Myocyte (in vitro differentiated cells): Measurements from ENCODE around the gene PPIB. TPM values are rescaled to one million over a fixed set of nuclear protein-coding genes. Genes with fewer than 3 reads are reported as not detected.

Source experiments
- DNase-seq: peaks from one replicate; pipeline ENCODE4 v3.0.0-alpha.2; 2012; ENCODE audit warnings: low read depth
- total RNA-seq: library from RNA; depleted of rRNA; stranded (reverse); fragments of >200 nt; gene quantifications from 2 replicates; pipeline ENCODE4 v1.2.3, GENCODE V29; 2014

The PPIB gene
- total RNA-seq, 1 donor from 2014 or later = 241 TPM

DNA sequence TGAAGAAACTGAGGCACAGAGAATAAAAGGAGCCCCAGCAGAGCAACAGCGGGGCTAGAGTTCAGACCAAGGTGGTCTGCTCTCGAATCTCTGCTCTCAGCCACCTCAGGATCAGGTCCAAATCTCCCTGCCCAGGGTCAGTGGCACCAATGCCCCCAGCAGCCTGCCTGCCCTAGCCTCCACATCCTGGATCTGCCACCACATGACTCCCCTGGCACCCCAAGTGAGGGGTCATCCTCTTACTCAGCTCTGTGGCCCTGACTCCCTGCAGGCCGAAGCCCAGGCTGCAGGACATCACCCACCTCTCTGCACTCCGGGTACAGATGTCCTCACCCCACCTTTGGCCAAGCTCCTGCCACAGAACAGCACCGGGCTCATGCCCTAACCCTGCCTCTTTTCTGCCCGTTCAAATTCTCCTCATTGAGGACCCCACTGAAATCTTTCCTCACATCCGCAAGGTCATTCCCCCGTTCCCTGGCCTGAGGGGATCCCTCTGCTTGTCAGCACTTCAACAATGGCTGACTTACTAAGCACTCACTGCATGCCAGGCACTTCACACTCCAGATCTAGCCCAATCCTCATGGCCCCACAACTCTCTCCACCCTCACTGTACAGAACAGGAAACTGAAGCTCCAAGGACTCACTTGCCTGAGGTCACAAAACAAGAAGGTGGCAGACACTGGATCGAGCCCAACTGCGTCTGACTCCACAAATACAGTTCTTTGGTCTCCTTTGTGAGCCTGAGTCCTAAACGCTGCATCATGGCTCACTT lies 4.3 kb downstream of the PPIB start:
- no peak for DNase-seq

GRCh38 chr15:64157599-64158125 lies 5.2 kb downstream of the PPIB start:
- DNase-seq = no peak

DNA sequence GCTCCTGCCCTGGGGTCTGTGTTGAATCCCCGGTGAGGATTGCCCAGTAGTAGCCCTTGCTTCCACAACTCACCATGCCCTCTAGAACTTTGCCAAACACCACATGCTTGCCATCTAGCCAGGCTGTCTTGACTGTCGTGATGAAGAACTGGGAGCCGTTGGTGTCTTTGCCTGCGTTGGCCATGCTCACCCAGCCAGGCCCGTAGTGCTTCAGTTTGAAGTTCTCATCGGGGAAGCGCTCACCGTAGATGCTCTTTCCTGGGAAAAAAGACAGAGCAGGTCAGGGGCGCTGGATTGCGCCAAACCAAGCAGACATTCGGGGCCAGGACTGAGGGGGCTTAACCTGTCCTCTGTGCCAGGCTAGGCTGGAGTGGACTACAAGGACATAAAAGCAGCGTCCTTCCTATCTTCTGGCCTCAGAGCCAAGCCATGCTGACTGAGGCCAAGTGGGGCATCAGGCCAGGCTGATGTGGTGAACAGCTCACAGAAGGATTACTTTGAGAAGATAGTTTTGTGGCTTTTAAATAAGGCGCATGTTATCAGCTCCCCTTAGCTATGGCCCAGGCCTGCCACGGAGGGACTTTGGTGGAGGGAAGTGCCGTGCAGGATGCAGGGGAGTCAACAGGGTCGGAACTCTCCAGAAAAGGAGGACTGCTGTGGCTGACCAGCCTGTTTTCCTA lies 6.0 kb downstream of the PPIB start:
- peak; percentile 38 for DNase-seq

- DNase-seq = no peak
Observed at GRCh38 chr15:64155802-64156651, 6.8 kb downstream of the PPIB start.

GRCh38 chr15:64153480-64154367 lies 9.1 kb downstream of the PPIB start:
- peak; percentile 87 for DNase-seq

DNA sequence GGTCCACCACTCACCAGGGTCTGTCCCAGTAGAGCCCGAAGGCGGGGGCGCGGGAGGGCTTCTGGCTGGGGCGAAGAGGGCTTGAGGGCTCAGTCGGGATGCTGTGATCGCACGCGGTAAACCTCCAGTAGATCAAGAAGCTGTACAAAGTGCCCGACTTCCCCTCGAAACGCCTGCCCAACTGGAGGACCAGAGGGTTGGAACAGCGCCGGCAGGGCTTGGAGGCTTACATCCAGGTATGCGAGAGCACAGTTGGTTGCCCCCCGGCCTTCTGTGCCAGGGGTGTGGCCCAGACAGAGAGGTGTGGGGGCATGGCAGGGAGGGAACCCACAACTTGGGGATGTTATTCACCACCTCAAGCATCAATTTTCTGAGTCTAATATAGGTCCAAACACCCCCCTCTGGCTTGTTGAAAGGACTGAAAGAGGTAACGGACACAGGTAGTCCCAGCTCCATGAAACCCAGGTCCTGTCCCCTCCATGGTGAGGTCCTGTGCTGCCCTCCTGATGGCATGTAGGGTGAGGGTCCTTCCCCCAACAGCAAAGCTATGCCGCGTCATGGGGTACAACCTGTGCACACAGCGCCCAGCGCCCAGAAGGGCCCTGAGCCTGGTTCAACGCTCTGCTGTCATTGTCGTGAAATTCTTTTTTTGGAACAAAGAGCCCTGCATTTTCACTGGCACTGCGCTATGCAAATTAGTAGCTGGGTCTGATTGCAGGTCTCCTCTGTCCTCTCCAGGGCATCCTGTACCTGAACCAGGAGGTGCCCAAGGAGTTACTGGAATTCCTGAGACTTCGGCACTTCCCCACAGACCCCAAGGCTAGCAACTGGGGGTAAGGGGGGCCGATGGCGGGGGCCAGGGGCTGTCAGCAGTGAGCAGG lies 10.1 kb downstream of the PPIB start:
- no peak for DNase-seq

DNA sequence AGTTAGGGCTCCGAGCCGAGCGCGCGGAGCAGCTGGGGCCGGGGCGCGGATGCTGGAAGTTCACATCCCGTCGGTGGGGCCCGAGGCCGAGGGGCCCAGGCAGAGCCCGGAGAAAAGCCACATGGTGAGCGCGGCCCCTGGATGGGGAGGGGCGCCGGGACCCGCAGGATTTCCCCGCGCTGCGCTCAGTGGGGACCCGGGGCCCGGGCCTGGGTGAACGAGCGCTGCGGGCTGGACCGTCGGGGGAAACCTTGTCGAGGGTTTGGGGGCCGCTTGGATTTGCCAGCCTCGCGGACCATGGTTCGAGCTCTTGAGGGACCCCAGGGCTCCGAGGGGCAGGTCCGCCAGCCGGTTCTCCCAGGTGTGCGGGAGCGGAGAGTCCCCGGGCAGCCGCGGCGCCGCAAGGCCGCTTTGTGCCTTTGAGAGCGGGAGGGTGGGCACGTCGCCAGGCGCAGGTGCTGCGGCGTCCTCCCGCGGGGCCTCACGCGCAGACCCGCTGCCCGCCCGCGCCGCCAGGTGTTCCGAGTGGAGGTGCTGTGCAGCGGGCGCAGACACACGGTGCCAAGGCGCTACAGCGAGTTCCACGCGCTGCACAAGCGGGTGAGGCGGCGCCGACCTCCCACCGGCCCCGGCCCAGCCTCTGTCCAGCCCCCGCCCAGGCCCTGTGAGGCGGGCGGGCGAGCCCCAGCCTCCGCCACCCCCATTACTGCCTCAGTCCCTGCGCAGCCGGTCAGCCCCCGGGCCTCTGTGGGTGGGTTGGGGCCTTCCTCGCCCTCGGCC lies 10.9 kb downstream of the PPIB start, which contains the start of gene SNX22:
SNX22 (plus strand) TSS at position 5 of the 780 bp plus-strand sequence; CDS start at position 50, 45 bp downstream.
- no peak for DNase-seq

DNA sequence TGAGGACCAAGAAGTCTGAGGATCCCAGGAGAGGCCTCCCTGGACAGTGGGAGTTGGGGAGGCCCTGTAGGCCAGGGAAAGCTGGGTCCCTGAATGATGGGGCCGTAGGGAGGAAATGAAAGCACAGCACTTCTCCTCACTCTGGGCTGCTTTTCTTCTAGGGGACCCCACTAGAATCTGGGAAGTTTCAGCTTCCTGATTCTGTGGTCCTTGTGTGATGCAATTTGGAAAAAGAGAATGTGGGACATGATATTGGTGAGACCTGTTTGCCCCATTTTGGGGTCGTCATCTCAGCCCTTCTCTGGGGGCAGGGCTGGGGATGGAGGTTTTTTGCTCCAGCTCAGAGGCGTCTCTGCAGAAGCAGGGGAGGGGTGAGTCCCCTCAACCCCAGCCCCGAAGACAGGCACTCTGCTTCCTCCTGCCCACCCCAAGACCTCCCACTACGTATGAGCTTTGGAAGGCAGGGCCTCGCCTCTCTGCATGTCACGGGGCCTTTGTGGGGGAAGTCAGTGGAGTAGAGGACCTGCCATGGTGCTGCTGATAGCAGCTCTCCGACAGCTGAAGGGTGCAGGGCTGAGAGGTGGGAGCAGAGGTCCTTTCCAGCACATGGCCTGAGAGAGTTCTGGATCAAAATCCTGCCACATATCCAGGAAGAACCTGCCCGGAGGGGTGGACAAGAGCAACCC lies 12.8 kb downstream of the PPIB start:
- no peak for DNase-seq

GRCh38 chr15:64149424-64149823 lies 13.4 kb downstream of the PPIB start:
- no peak for DNase-seq

- no peak for DNase-seq
Observed at GRCh38 chr15:64148581-64148980, 14.2 kb downstream of the PPIB start.

- DNase-seq = no peak
Observed at GRCh38 chr15:64148168-64148567, 14.7 kb downstream of the PPIB start.

- no peak for DNase-seq
Observed at GRCh38 chr15:64146885-64147681, 15.7 kb downstream of the PPIB start.

DNA sequence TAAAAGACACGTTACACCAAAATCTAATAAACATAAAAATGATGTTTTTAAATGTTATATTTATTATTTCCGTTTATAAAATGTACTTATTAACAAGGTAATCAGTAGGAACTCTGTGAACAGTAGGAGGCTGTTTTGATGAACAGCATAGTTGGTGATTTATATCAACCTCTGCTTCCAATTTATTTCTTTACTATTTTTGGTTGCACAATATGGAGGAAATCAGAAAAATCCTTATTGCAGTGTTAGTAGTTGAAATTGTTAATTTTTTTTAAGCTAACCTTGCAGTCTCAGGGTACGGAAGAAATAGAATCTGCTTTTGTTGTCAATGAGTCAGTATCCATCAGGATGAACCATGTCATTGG lies 16.3 kb downstream of the PPIB start:
- no peak for DNase-seq

GRCh38 chr15:64146041-64146440 lies 16.8 kb downstream of the PPIB start:
- DNase-seq = no peak

GRCh38 chr15:64144565-64145281 lies 18.1 kb downstream of the PPIB start:
- DNase-seq = peak; percentile 62

GRCh38 chr15:64144192-64144564 lies 18.6 kb downstream of the PPIB start:
- DNase-seq = no peak

GRCh38 chr15:64143276-64143675 lies 19.5 kb downstream of the PPIB start:
- no peak for DNase-seq
